GM21529 (cell line): ENCODE results near the gene SMAD3.
"Not testable (repeated sequence)": the region's sequence is repeated elsewhere in the genome, so short reads cannot be mapped to it uniquely, and the experiment has no call there.

ENCODE experiments used
- ATAC-seq: cut with Tn5 transposase; IDR thresholded peaks from one replicate; pipeline ENCODE4 v1.9.1; 2021; ENCODE audit not compliant: unreplicated experiment

Gene SMAD3

GRCh38 chr15:67065531-67066005 lies at the start of gene SMAD3:
TSS of gene SMAD3 (plus strand) at chr15:67065602. CDS start at chr15:67066155, 553 bp downstream.
- ATAC-seq = peak; percentile 49

- ATAC-seq = no peak
Observed at GRCh38 chr15:67017311-67017710, 48.1 kb upstream of the SMAD3 start.

- ATAC-seq = no peak
Observed at GRCh38 chr15:67018026-67018425, 47.4 kb upstream of the SMAD3 start.

- ATAC-seq = no peak
Observed at GRCh38 chr15:67018441-67018840, 47.0 kb upstream of the SMAD3 start.

GRCh38 chr15:67019069-67019468 lies 46.3 kb upstream of the SMAD3 start:
- ATAC-seq = no peak

GRCh38 chr15:67019884-67020520 lies 45.4 kb upstream of the SMAD3 start:
- no peak for ATAC-seq

GRCh38 chr15:67020668-67021067 lies 44.7 kb upstream of the SMAD3 start:
- ATAC-seq = not testable (repeated sequence)

- no peak for ATAC-seq
Observed at GRCh38 chr15:67021455-67021854, 43.9 kb upstream of the SMAD3 start.

GRCh38 chr15:67022587-67023105 lies 42.8 kb upstream of the SMAD3 start:
- ATAC-seq = no peak

- no peak for ATAC-seq
Observed at GRCh38 chr15:67023517-67024313, 41.7 kb upstream of the SMAD3 start.

GRCh38 chr15:67024314-67024997 lies 40.9 kb upstream of the SMAD3 start:
- ATAC-seq = no peak

- ATAC-seq = no peak
Observed at GRCh38 chr15:67024998-67025368, 40.4 kb upstream of the SMAD3 start.

- ATAC-seq = no peak
Observed at GRCh38 chr15:67025719-67026609, 39.4 kb upstream of the SMAD3 start.

GRCh38 chr15:67026610-67026967 lies 38.8 kb upstream of the SMAD3 start:
- ATAC-seq = no peak

GRCh38 chr15:67028440-67028839 lies 37.0 kb upstream of the SMAD3 start:
- ATAC-seq = not testable (repeated sequence)

GRCh38 chr15:67030036-67030762 lies 35.2 kb upstream of the SMAD3 start:
- ATAC-seq = no peak

GRCh38 chr15:67031331-67031730 lies 34.1 kb upstream of the SMAD3 start:
- no peak for ATAC-seq

GRCh38 chr15:67032608-67033007 lies 32.8 kb upstream of the SMAD3 start:
- no peak for ATAC-seq

- ATAC-seq = no peak
Observed at GRCh38 chr15:67033012-67033411, 32.4 kb upstream of the SMAD3 start.

- ATAC-seq = no peak
Observed at GRCh38 chr15:67033571-67034044, 31.8 kb upstream of the SMAD3 start.
